ENCODE results near the gene SYT12. TPM values are rescaled to one million over a fixed set of nuclear protein-coding genes. Genes with fewer than 3 reads are reported as not detected.

Gene SYT12
- 1.5 TPM in 1 of 2 replicates, not detected in the other for total RNA-seq

GRCh38 chr11:67022961-67023956, at the start of gene SYT12:
Gene SYT12, plus strand, starts transcription at chr11:67023134. Its CDS starts 7,011 bp downstream, at chr11:67030145.

GRCh38 chr11:66974724-66975404, 48.1 kb upstream of the SYT12 start, which contains the start of gene C11orf86:
Gene C11orf86, plus strand, starts transcription at chr11:66975304. Its CDS starts 59 bp downstream, at chr11:66975363.

GRCh38 chr11:67056267-67057204, 33.6 kb downstream of the SYT12 start, which contains the start of gene RHOD:
Gene RHOD, plus strand, starts transcription at chr11:67056847. Its CDS starts 56 bp downstream, at chr11:67056903.

Other genes with a start within 250 kb of the SYT12 start
- gene RCE1, start 179.7 kb upstream of the SYT12 start, total RNA-seq: 17.3 and 26.0 TPM in 2 replicates
- gene LRFN4, start 166.1 kb upstream of the SYT12 start, total RNA-seq: 28.3 and 36.5 TPM in 2 replicates
- 20.8 and 32.9 TPM in 2 replicates for gene PC, start 64.8 kb upstream of the SYT12 start, total RNA-seq
- not detected in 2 replicates for gene C11orf86, start 47.8 kb upstream of the SYT12 start, total RNA-seq
- 23.5 and 28.9 TPM in 2 replicates for gene RHOD, start 33.7 kb downstream of the SYT12 start, total RNA-seq
- 24.2 and 28.0 TPM in 2 replicates for gene KDM2A, start 96.1 kb downstream of the SYT12 start, total RNA-seq
- gene GRK2, start 243.3 kb downstream of the SYT12 start, total RNA-seq: 22.0 and 28.4 TPM in 2 replicates